Naive thymus-derived CD8-positive, alpha-beta T cell (primary cell): Measurements from ENCODE around the gene PPP1R27. TPM values are rescaled to one million over a fixed set of nuclear protein-coding genes. Genes with fewer than 3 reads are reported as not detected.

ENCODE experiments used
- ATAC-seq, 2 donors: fragments of 150-1000 bp; cut with Tn5 transposase in 1 of 2; sonication (Bioruptor Pico), chemical (Tn5 transposase) in 1 of 2; 1 replicate in 1 of 2; 2 replicates in 1 of 2; pipeline ENCODE4 v1.10.0; 2021; ENCODE audit warnings: mild to moderate bottlenecking in 2 of 2, moderate library complexity in 2 of 2
- POLR2A ChIA-PET: fragments of 350-600 bp; sonication (Branson Sonifier 250); formaldehyde crosslinking; loops from one replicate; lab custom pipeline; 2021; ENCODE audit warnings: antibody characterized with exemption; lab: Charles Lee
- DNase-seq, 10 donors: peaks; one replicate each; pipeline versions ENCODE4 v3.0.0 to v3.0.0-alpha.2; 2020 to 2022
- H3K27ac Mint-ChIP-seq, 10 donors: one replicate each; pipeline ENCODE4 v1.8.0; 2020 to 2022; ENCODE audit warnings: mild to moderate bottlenecking in 10 of 10, mixed read lengths in 10 of 10, moderate library complexity in 4 of 10, inconsistent platforms in 1 of 10
- H3K27me3 Mint-ChIP-seq, 5 donors: one replicate each; pipeline ENCODE4 v1.8.0; 2021 to 2022; ENCODE audit warnings: mixed read lengths in 5 of 5
- H3K36me3 Mint-ChIP-seq, 3 donors: one replicate each; pipeline ENCODE4 v1.8.0; 2020 to 2022; ENCODE audit warnings: mixed read lengths in 3 of 3, mild to moderate bottlenecking in 2 of 3, inconsistent platforms in 1 of 3
- H3K4me1 Mint-ChIP-seq, 4 donors: one replicate each; pipeline ENCODE4 v1.8.0; 2021 to 2022; ENCODE audit warnings: mixed read lengths in 4 of 4
- H3K4me3 Mint-ChIP-seq, 10 donors: one replicate each; pipeline ENCODE4 v1.8.0; 2020 to 2022; ENCODE audit warnings: mild to moderate bottlenecking in 10 of 10, mixed read lengths in 10 of 10, moderate library complexity in 6 of 10, inconsistent platforms in 1 of 10
- H3K9me3 Mint-ChIP-seq, 9 donors: one replicate each; pipeline ENCODE4 v1.8.0; 2020 to 2022; ENCODE audit warnings: mixed read lengths in 9 of 9, mild to moderate bottlenecking in 3 of 9, inconsistent platforms in 1 of 9, moderate library complexity in 1 of 9
- polyA plus RNA-seq, 3 donors: library from polyadenylated mRNA; unstranded; fragments of 300-500 nt; fragmentation: Illumina TruSeq; gene quantifications; one replicate each; pipeline ENCODE4 v1.2.3, GENCODE V29; 2021
- total RNA-seq, 8 experiments: library from RNA in 2 of 8; stranded (reverse) in 2 of 8; gene quantifications; one replicate each; pipeline ENCODE4 v1.2.3 and lab custom pipeline; 2021 to 2026

PPP1R27 gene
- total and polyA plus RNA-seq, 5 experiments from 2014 or later, result 0.11 TPM; not detected in 4

GRCh38 chr17:81803728-81804558, 30.9 kb downstream of the PPP1R27 start, which contains the start of gene GCGR:
Gene GCGR (plus strand): TSS chr17:81804150. CDS start chr17:81809019, 4,869 bp downstream.
- DNase-seq (no peak), ATAC-seq (peak; percentile 53 to 65)
- Mint-ChIP-seq H3K4me1 (peaks cover 0 to 7% (median 3%) of the 10 kb centered on the region in 4 donors), H3K9me3 (peaks cover 0 to 2% (median 0%) of the 10 kb centered on the region in 9 donors), H3K27ac (peak within 1 kb of the TSS in 1 of 10 donors; percentile 66), H3K27me3 (peaks cover 11 to 65% (median 39%) of the 10 kb centered on the region in 5 donors), H3K36me3 (no peaks in the 10 kb centered on the region), H3K4me3 (peak within 1 kb of the TSS in 6 of 10 donors; percentile 4 to 70 (median 48))
- POLR2A ChIA-PET, result no interaction called here

GRCh38 chr17:81802856-81803643, 31.8 kb downstream of the PPP1R27 start:
- H3K4me3 Mint-ChIP-seq, result peak overlapping the region in 8 of 10 donors; percentile 26 to 81 (median 52)
- ATAC-seq, result no peak
- H3K36me3 Mint-ChIP-seq, result no peaks in the 10 kb centered on the region
- no peak overlapping the region for H3K27ac Mint-ChIP-seq
- peaks cover 0 to 7% (median 3%) of the 10 kb centered on the region in 4 donors for H3K4me1 Mint-ChIP-seq
- POLR2A ChIA-PET, result no interaction called here
- peaks cover 11 to 56% (median 37%) of the 10 kb centered on the region in 5 donors for H3K27me3 Mint-ChIP-seq
- no peak for DNase-seq
- peaks cover 0 to 2% (median 0%) of the 10 kb centered on the region in 9 donors for H3K9me3 Mint-ChIP-seq

GRCh38 chr17:81802048-81802758, 32.6 kb downstream of the PPP1R27 start:
- Mint-ChIP-seq H3K4me3 (peak overlapping the region in 7 of 10 donors; percentile 19 to 81 (median 51)), H3K27ac (no peak overlapping the region), H3K27me3 (peaks cover 11 to 48% (median 37%) of the 10 kb centered on the region in 5 donors), H3K36me3 (no peaks in the 10 kb centered on the region), H3K9me3 (peaks cover 0 to 2% (median 0%) of the 10 kb centered on the region in 9 donors), H3K4me1 (peaks cover 0 to 7% (median 3%) of the 10 kb centered on the region in 4 donors)
- DNase-seq (no peak), ATAC-seq (no peak)
- POLR2A ChIA-PET, result no interaction called here

GRCh38 chr17:81801327-81801726, 33.5 kb downstream of the PPP1R27 start:
- no peak for ATAC-seq
- Mint-ChIP-seq H3K27ac (no peak overlapping the region), H3K9me3 (peaks cover 0 to 2% (median 0%) of the 10 kb centered on the region in 9 donors), H3K27me3 (peaks cover 11 to 47% (median 34%) of the 10 kb centered on the region in 5 donors), H3K4me3 (peak overlapping the region in 1 of 10 donors; percentile 34), H3K36me3 (no peaks in the 10 kb centered on the region), H3K4me1 (peaks cover 0 to 7% (median 3%) of the 10 kb centered on the region in 4 donors)
- POLR2A ChIA-PET, result no interaction called here
- DNase-seq, result no peak

- DNase-seq (no peak), ATAC-seq (no peak)
- H3K27me3 Mint-ChIP-seq, result peaks cover 0 to 6% (median 1%) of the 10 kb centered on the region in 5 donors
- H3K4me3 Mint-ChIP-seq, result no peak overlapping the region
- no peaks in the 10 kb centered on the region for H3K9me3 Mint-ChIP-seq
- no peaks in the 10 kb centered on the region for H3K4me1 Mint-ChIP-seq
- H3K36me3 Mint-ChIP-seq, result no peaks in the 10 kb centered on the region
- POLR2A ChIA-PET, result no interaction called here
- H3K27ac Mint-ChIP-seq, result no peak overlapping the region
Measured at GRCh38 chr17:81794509-81794908, 40.3 kb downstream of the PPP1R27 start.

- Mint-ChIP-seq H3K36me3 (no peaks in the 10 kb centered on the region), H3K9me3 (no peaks in the 10 kb centered on the region), H3K27ac (no peak overlapping the region), H3K4me1 (no peaks in the 10 kb centered on the region), H3K27me3 (peaks cover 0 to 5% (median under 1%) of the 10 kb centered on the region in 5 donors), H3K4me3 (no peak overlapping the region)
- DNase-seq (no peak), ATAC-seq (no peak)
- POLR2A ChIA-PET, result no interaction called here
Measured at GRCh38 chr17:81794074-81794476, 40.8 kb downstream of the PPP1R27 start.

GRCh38 chr17:81792675-81793615, 41.9 kb downstream of the PPP1R27 start:
- no peak for ATAC-seq
- no peak overlapping the region for H3K27ac Mint-ChIP-seq
- peaks cover 0 to 4% (median 0%) of the 10 kb centered on the region in 5 donors for H3K27me3 Mint-ChIP-seq

More at GRCh38 chr17:81792675-81793615, 41.9 kb downstream of the PPP1R27 start:
- Mint-ChIP-seq H3K9me3 (no peaks in the 10 kb centered on the region), H3K36me3 (no peaks in the 10 kb centered on the region), H3K4me1 (no peaks in the 10 kb centered on the region), H3K4me3 (no peak overlapping the region)
- no peak for DNase-seq
- POLR2A ChIA-PET, result no interaction called here

Other genes with a start within 250 kb of the PPP1R27 start
- gene NPLOC4, start 197.9 kb downstream of the PPP1R27 start, total RNA-seq, result 100 to 1,000 TPM in 1 of 2 experiments, 10 to 100 TPM in 1; 91.1 to 101 TPM
- gene NPLOC4, start 197.9 kb downstream of the PPP1R27 start, polyA plus RNA-seq, result 10 to 100 TPM; 46.3 to 57.8 (median 51.2) TPM
- gene TSPAN10, start 197.9 kb downstream of the PPP1R27 start, total RNA-seq, result under 1 TPM; 0.80 to 0.86 TPM
- gene TSPAN10, start 197.9 kb downstream of the PPP1R27 start, polyA plus RNA-seq, result 1 to 10 TPM in 2 of 3 donors, under 1 TPM in 1; 0.83 to 4.0 (median 1.6) TPM
- 1 to 10 TPM; 5.8 to 7.8 TPM for gene PDE6G, start 178.5 kb downstream of the PPP1R27 start, total RNA-seq
- gene PDE6G, start 178.5 kb downstream of the PPP1R27 start, polyA plus RNA-seq, result 10 to 100 TPM in 2 of 3 donors, 1 to 10 TPM in 1; 4.6 to 19.6 (median 15.3) TPM
- 10 to 100 TPM; 69.4 to 71.7 TPM for gene OXLD1, start 168.4 kb downstream of the PPP1R27 start, total RNA-seq
- gene OXLD1, start 168.4 kb downstream of the PPP1R27 start, polyA plus RNA-seq, result 100 to 1,000 TPM in 1 of 3 donors, 10 to 100 TPM in 2; 67.6 to 110 (median 98.3) TPM
- gene CCDC137, start 168.3 kb downstream of the PPP1R27 start, total RNA-seq, result 10 to 100 TPM; 23.5 to 30.2 TPM
- 10 to 100 TPM; 11.0 to 23.9 (median 11.1) TPM for gene CCDC137, start 168.3 kb downstream of the PPP1R27 start, polyA plus RNA-seq
- gene ARL16, start 151.3 kb downstream of the PPP1R27 start, total RNA-seq, result 10 to 100 TPM; 23.4 to 26.8 TPM
- gene ARL16, start 151.3 kb downstream of the PPP1R27 start, polyA plus RNA-seq, result 10 to 100 TPM; 26.0 to 39.3 (median 32.9) TPM
- 100 to 1,000 TPM; 151 to 154 TPM for gene HGS, start 151.0 kb downstream of the PPP1R27 start, total RNA-seq
- gene HGS, start 151.0 kb downstream of the PPP1R27 start, polyA plus RNA-seq, result 10 to 100 TPM; 15.4 to 31.1 (median 21.7) TPM
- gene MRPL12, start 131.7 kb downstream of the PPP1R27 start, total RNA-seq, result 10 to 100 TPM; 23.8 to 25.9 TPM
- gene MRPL12, start 131.7 kb downstream of the PPP1R27 start, polyA plus RNA-seq, result 10 to 100 TPM; 48.0 to 60.2 (median 48.0) TPM
- gene SLC25A10, start 122.8 kb downstream of the PPP1R27 start, total RNA-seq, result 1 to 10 TPM; 6.0 to 6.1 TPM
- gene SLC25A10, start 122.8 kb downstream of the PPP1R27 start, polyA plus RNA-seq, result 1 to 10 TPM; 2.3 to 4.4 (median 2.3) TPM
- not detected for gene GCGR, start 30.9 kb downstream of the PPP1R27 start, total RNA-seq
- not detected for gene GCGR, start 30.9 kb downstream of the PPP1R27 start, polyA plus RNA-seq
- 10 to 100 TPM; 58.4 to 59.0 TPM for gene MCRIP1, start 1.8 kb downstream of the PPP1R27 start, total RNA-seq
- 10 to 100 TPM; 49.5 to 61.8 (median 55.0) TPM for gene MCRIP1, start 1.8 kb downstream of the PPP1R27 start, polyA plus RNA-seq
- 100 to 1,000 TPM; 181 to 190 TPM for gene P4HB, start 25.5 kb upstream of the PPP1R27 start, total RNA-seq
- gene P4HB, start 25.5 kb upstream of the PPP1R27 start, polyA plus RNA-seq, result 100 to 1,000 TPM; 166 to 191 (median 191) TPM
- 100 to 1,000 TPM; 317 to 343 TPM for gene ARHGDIA, start 36.3 kb upstream of the PPP1R27 start, total RNA-seq
- gene ARHGDIA, start 36.3 kb upstream of the PPP1R27 start, polyA plus RNA-seq, result 100 to 1,000 TPM in 1 of 3 donors, 10 to 100 TPM in 2; 55.1 to 102 (median 87.2) TPM
- gene ALYREF, start 56.5 kb upstream of the PPP1R27 start, total RNA-seq, result 10 to 100 TPM; 49.9 to 54.4 TPM
- 10 to 100 TPM; 31.7 to 55.4 (median 50.1) TPM for gene ALYREF, start 56.5 kb upstream of the PPP1R27 start, polyA plus RNA-seq
- gene ANAPC11, start 56.7 kb upstream of the PPP1R27 start, total RNA-seq, result 10 to 100 TPM; 38.7 to 48.1 TPM
- 100 to 1,000 TPM; 273 to 324 (median 275) TPM for gene ANAPC11, start 56.7 kb upstream of the PPP1R27 start, polyA plus RNA-seq
- gene NPB, start 67.2 kb upstream of the PPP1R27 start, total RNA-seq, result 1 to 10 TPM in 1 of 2 experiments, under 1 TPM in 1; 0.69 to 1.0 TPM
- gene NPB, start 67.2 kb upstream of the PPP1R27 start, polyA plus RNA-seq, result not detected
- 10 to 100 TPM; 34.9 to 38.5 TPM for gene PCYT2, start 76.3 kb upstream of the PPP1R27 start, total RNA-seq
- 10 to 100 TPM; 22.9 to 24.0 (median 23.7) TPM for gene PCYT2, start 76.3 kb upstream of the PPP1R27 start, polyA plus RNA-seq
- gene SIRT7, start 83.1 kb upstream of the PPP1R27 start, total RNA-seq, result 10 to 100 TPM; 66.5 to 70.8 TPM
- 10 to 100 TPM; 21.3 to 30.6 (median 25.6) TPM for gene SIRT7, start 83.1 kb upstream of the PPP1R27 start, polyA plus RNA-seq
- 10 to 100 TPM; 17.1 to 18.0 TPM for gene MAFG, start 92.7 kb upstream of the PPP1R27 start, total RNA-seq
- gene MAFG, start 92.7 kb upstream of the PPP1R27 start, polyA plus RNA-seq, result 1 to 10 TPM; 1.2 to 2.5 (median 2.2) TPM
- gene PYCR1, start 102.2 kb upstream of the PPP1R27 start, total RNA-seq, result 1 to 10 TPM; 5.7 to 9.1 TPM
- gene PYCR1, start 102.2 kb upstream of the PPP1R27 start, polyA plus RNA-seq, result 1 to 10 TPM; 2.9 to 4.8 (median 3.0) TPM
- not detected for gene MYADML2, start 112.2 kb upstream of the PPP1R27 start, total RNA-seq
- gene MYADML2, start 112.2 kb upstream of the PPP1R27 start, polyA plus RNA-seq, result not detected
- not detected for gene NOTUM, start 126.1 kb upstream of the PPP1R27 start, total RNA-seq
- gene NOTUM, start 126.1 kb upstream of the PPP1R27 start, polyA plus RNA-seq, result not detected
- 10 to 100 TPM; 43.0 to 47.7 TPM for gene ASPSCR1, start 142.6 kb upstream of the PPP1R27 start, total RNA-seq
- gene ASPSCR1, start 142.6 kb upstream of the PPP1R27 start, polyA plus RNA-seq, result 10 to 100 TPM; 28.1 to 33.4 (median 29.1) TPM
- 10 to 100 TPM; 33.6 to 37.6 TPM for gene CENPX, start 187.8 kb upstream of the PPP1R27 start, total RNA-seq
- 10 to 100 TPM; 42.7 to 63.0 (median 50.7) TPM for gene CENPX, start 187.8 kb upstream of the PPP1R27 start, polyA plus RNA-seq
- gene LRRC45, start 188.3 kb upstream of the PPP1R27 start, total RNA-seq, result 10 to 100 TPM; 11.4 to 12.5 TPM
- gene LRRC45, start 188.3 kb upstream of the PPP1R27 start, polyA plus RNA-seq, result 1 to 10 TPM; 2.7 to 6.0 (median 4.2) TPM
- gene RAC3, start 196.6 kb upstream of the PPP1R27 start, total RNA-seq, result 1 to 10 TPM; 1.4 to 1.5 TPM
- gene RAC3, start 196.6 kb upstream of the PPP1R27 start, polyA plus RNA-seq, result not detected
- 10 to 100 TPM; 72.5 to 81.0 TPM for gene DCXR, start 202.6 kb upstream of the PPP1R27 start, total RNA-seq
- 100 to 1,000 TPM; 113 to 185 (median 127) TPM for gene DCXR, start 202.6 kb upstream of the PPP1R27 start, polyA plus RNA-seq
- gene RFNG, start 216.8 kb upstream of the PPP1R27 start, total RNA-seq, result 10 to 100 TPM; 38.5 to 42.1 TPM
- gene RFNG, start 216.8 kb upstream of the PPP1R27 start, polyA plus RNA-seq, result 1 to 10 TPM; 2.2 to 8.5 (median 4.8) TPM
- gene GPS1, start 216.8 kb upstream of the PPP1R27 start, total RNA-seq, result 10 to 100 TPM; 88.2 to 91.4 TPM
- 100 to 1,000 TPM; 122 to 140 (median 126) TPM for gene GPS1, start 216.8 kb upstream of the PPP1R27 start, polyA plus RNA-seq
- 100 to 1,000 TPM; 142 to 151 TPM for gene DUS1L, start 230.8 kb upstream of the PPP1R27 start, total RNA-seq
- gene DUS1L, start 230.8 kb upstream of the PPP1R27 start, polyA plus RNA-seq, result 100 to 1,000 TPM in 1 of 3 donors, 10 to 100 TPM in 2; 68.6 to 167 (median 92.1) TPM